ENCODE measurements around the gene BANP.

- TF ChIP-seq TRIM28 (IDR thresholded peaks at IDR 0.05; ENCODE audit: borderline replicate concordance, low read length) (no peak), CTCF (tag by site-specific recombination; IDR thresholded peaks at IDR 0.05) (no peak), ZNF221 (tag by site-specific recombination; IDR thresholded peaks at IDR 0.05; ENCODE audit: borderline replicate concordance) (no peak), ZSCAN4 (tag by site-specific recombination; IDR thresholded peaks at IDR 0.05) (no peak), ZNF184 (tag by site-specific recombination; IDR thresholded peaks at IDR 0.05) (no peak), ZNF18 (tag by site-specific recombination; IDR thresholded peaks at IDR 0.05) (no peak), ZNF513 (tag by site-specific recombination; IDR thresholded peaks at IDR 0.05) (no peak), ZNF660 (tag by site-specific recombination; IDR thresholded peaks at IDR 0.05) (no peak), ZNF837 (tag by site-specific recombination; IDR thresholded peaks at IDR 0.05) (no peak), PATZ1 (tag by site-specific recombination; IDR thresholded peaks at IDR 0.05) (no peak), ZNF585B (tag by site-specific recombination; IDR thresholded peaks at IDR 0.05) (no peak), PRDM1 (tag by site-specific recombination; IDR thresholded peaks at IDR 0.05) (no peak), ZNF133 (tag by site-specific recombination; IDR thresholded peaks at IDR 0.05) (no peak)
Observed at GRCh38 chr16:88020516-88020885, 69.3 kb downstream of the BANP start.
